NCI-H345 (cell line): ENCODE results near the gene ABCB4.
"Not testable (repeated sequence)": the region's sequence is repeated elsewhere in the genome, so short reads cannot be mapped to it uniquely, and the experiment has no call there.

Experiments
- DNase-seq: peaks from one replicate; lab custom pipeline; 2025; lab: John Stamatoyannopoulos, UW

The ABCB4 gene

GRCh38 chr7:87476179-87476557, 688 bp upstream of the ABCB4 start:
- DNase-seq, result no peak

- DNase-seq, result no peak
These were observed 734 bp downstream of the ABCB4 start for GRCh38 chr7:87474533-87475358.

GRCh38 chr7:87473986-87474385, 1.5 kb downstream of the ABCB4 start:
- no peak for DNase-seq

- no peak for DNase-seq
These were observed 2.3 kb downstream of the ABCB4 start for GRCh38 chr7:87473192-87473591.

GRCh38 chr7:87471473-87471872, 4.0 kb downstream of the ABCB4 start:
- DNase-seq, result no peak

- DNase-seq, result not testable (repeated sequence)
These were observed 6.3 kb downstream of the ABCB4 start for GRCh38 chr7:87469204-87469603.

GRCh38 chr7:87465534-87465880, 10.0 kb downstream of the ABCB4 start:
- DNase-seq, result not testable (repeated sequence)

GRCh38 chr7:87464830-87465533, 10.5 kb downstream of the ABCB4 start:
- DNase-seq, result peak; percentile 62

- no peak for DNase-seq
These were observed 11.5 kb downstream of the ABCB4 start for GRCh38 chr7:87463982-87464381.

GRCh38 chr7:87460444-87460843, 15.0 kb downstream of the ABCB4 start:
- DNase-seq, result not testable (repeated sequence)

- DNase-seq, result no peak
These were observed 15.5 kb downstream of the ABCB4 start for GRCh38 chr7:87459941-87460340.

GRCh38 chr7:87458148-87458547, 17.3 kb downstream of the ABCB4 start:
- no peak for DNase-seq

- no peak for DNase-seq
These were observed 19.2 kb downstream of the ABCB4 start for GRCh38 chr7:87456247-87456646.

- DNase-seq, result no peak
These were observed 23.2 kb downstream of the ABCB4 start for GRCh38 chr7:87452279-87452678.

- DNase-seq, result no peak
These were observed 24.3 kb downstream of the ABCB4 start for GRCh38 chr7:87451187-87451586.

GRCh38 chr7:87450706-87451105, 24.8 kb downstream of the ABCB4 start:
- DNase-seq, result no peak

GRCh38 chr7:87448388-87448787, 27.1 kb downstream of the ABCB4 start:
- peak; percentile 13 for DNase-seq

GRCh38 chr7:87447116-87447635, 28.3 kb downstream of the ABCB4 start:
- DNase-seq, result no peak

GRCh38 chr7:87445897-87446296, 29.6 kb downstream of the ABCB4 start:
- no peak for DNase-seq

GRCh38 chr7:87435546-87435945, 39.9 kb downstream of the ABCB4 start:
- DNase-seq, result no peak

GRCh38 chr7:87432536-87432935, 42.9 kb downstream of the ABCB4 start:
- no peak for DNase-seq

- no peak for DNase-seq
These were observed 48.2 kb downstream of the ABCB4 start for GRCh38 chr7:87427288-87427687.

GRCh38 chr7:87426160-87426559, 49.3 kb downstream of the ABCB4 start:
- DNase-seq, result no peak
